ENCODE measurements around the gene CACNA1C.

Gene CACNA1C

GRCh38 chr12:2136901-2137300 lies 84.1 kb downstream of the CACNA1C start:
- in situ Hi-C loops (cut with MboI; ENCODE audit: low sequenced_read_pairs), result no loop called here

DNA sequence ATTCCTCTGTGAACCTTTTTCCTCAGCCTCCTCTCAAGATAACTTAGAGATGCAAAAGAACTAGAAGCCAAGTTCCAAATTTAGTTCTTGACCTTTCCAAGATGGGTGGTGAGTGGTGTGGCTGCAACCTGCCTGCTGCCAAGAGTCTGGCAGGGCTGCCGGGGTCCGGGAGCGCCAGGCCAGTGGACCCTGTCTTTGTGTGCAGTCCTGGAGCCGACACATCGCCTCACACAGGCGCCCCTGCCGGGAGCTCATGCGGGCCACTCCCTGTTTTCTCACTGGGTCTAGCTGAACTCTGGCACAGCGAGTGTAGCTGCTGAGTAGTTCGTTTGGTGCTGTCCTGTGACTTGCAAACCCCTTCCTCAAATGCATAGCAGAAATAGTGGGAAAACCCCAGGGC lies 84.9 kb downstream of the CACNA1C start:
- in situ Hi-C loops (cut with MboI; ENCODE audit: low sequenced_read_pairs), result no loop called here

- in situ Hi-C loops (cut with MboI; ENCODE audit: low sequenced_read_pairs), result no loop called here
Observed at GRCh38 chr12:2138294-2138693, 85.5 kb downstream of the CACNA1C start.

DNA sequence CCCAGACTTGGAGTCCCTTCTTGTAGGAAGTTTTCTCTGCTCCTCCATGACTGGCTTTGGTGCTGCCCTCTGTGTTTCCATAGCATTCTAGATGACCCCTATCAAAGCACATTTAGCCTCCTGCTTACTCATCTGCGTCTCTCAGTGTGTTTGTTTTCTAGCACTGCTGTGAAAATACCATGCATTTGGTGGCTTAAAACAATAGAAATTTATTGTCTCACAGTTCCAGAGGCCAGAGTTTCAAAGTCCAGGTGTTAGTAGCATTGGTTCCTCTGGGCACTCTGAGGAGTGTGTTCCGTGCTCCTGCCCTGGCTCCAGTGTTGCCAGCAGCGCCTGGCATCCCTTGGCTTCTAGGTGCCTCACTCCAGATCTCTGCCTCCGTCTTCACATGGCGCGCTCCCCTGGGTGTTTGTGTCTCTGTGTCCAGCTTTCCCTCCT lies 86.1 kb downstream of the CACNA1C start:
- in situ Hi-C loops (cut with MboI; ENCODE audit: low sequenced_read_pairs), result no loop called here

DNA sequence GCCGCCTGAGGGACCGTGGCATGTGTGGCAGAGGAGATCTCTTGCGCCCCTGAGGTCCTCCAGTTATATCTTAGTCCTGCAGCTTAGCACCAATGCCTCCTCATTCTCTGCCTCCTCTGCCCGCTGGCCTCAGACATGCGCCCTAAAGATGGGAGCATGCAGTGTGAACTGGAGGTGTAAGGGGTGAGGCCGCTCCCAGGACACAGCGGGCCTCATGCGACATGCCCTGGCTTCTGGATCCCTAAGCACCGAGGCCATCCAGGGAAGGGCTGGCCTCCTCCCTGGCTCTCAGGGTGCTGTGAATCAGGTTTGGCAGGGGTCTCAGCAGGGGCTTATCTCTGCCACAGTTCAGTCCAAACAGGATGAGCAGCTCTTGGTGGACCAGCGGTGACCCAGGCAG lies 86.9 kb downstream of the CACNA1C start:
- in situ Hi-C loops (cut with MboI; ENCODE audit: low sequenced_read_pairs), result no loop called here

DNA sequence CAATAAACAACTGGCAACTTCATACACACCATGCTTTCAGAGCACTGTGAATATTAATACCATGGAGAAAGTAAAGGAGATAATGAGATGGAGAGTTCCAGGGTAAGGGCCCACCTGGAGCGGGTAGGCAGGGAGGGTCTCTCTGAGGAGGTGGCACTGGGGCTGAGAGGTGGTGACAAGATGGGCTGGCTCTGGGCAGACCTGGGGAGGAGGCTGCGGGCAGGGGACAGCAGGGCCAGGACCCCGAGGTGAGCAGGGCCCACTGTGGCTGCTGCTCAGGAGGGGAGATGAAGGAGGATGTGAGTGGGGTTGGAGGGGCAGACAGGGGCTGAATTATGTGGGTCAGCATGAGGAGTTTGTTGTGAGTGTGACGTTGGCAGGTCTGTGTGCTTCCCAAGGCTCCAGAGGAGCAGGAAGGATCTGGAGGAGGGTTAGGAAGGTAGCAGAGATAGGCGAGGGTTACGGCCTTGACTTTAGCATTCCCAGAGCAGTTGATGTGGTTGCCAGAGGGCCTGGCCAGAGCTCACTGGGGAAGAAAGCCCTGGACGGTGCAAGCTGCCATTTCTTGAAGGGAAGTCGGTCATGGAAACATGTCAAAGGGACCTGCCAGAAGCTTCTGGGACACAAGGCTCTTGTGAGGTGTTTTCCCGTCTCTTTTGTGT lies 88.2 kb downstream of the CACNA1C start:
- in situ Hi-C loops (cut with MboI; ENCODE audit: low sequenced_read_pairs), result no loop called here

DNA sequence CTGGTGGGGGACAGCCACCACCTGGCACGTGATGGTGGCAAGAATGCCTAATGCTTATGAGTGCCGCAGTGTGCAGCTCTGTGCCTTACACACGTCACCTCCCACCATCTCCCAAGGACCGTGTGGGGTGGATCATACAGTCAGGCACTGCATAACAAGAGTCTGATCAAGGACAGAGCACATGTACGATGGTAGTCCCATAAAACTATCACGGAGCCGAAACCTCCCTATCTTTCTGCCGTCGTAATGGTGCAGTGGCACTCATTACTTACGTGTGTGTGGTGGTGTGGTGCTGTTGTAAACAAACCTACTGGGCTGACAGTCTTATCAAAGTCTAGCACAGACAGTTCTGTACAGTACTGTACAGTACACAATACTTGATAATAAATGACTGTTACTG lies 89.3 kb downstream of the CACNA1C start:
- in situ Hi-C loops (cut with MboI; ENCODE audit: low sequenced_read_pairs), result no loop called here

- in situ Hi-C loops (cut with MboI; ENCODE audit: low sequenced_read_pairs), result no loop called here
Observed at GRCh38 chr12:2144951-2145350, 92.2 kb downstream of the CACNA1C start.

DNA sequence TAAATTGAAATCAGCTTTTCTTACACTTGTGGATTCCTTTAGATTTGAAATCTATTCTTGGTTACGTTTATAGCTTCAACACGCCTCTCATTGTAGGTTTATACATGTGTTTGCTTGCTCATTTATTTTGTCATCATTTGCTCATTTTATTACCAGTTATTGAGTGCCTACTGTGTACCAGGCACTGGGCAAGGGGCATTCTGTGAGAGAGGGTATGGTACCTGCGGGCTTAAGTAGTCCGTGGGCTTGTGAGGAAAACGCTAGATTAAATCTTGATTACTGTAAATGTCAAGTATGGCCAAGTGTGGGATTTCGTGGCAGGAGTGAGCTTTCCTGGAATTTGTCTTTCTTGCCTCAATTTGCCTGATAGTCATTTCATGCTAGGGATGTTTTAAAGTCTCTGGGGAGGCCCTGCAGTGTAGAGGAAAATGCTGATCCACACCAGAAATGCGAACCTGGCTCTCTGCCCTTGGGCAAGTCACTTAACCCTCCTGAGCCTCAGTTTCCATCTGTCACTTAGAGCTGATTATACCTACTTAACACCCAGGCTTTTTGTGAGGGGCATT lies 92.7 kb downstream of the CACNA1C start:
- in situ Hi-C loops (cut with MboI; ENCODE audit: low sequenced_read_pairs), result no loop called here

- in situ Hi-C loops (cut with MboI; ENCODE audit: low sequenced_read_pairs), result no loop called here
Observed at GRCh38 chr12:2147335-2147734, 94.5 kb downstream of the CACNA1C start.

DNA sequence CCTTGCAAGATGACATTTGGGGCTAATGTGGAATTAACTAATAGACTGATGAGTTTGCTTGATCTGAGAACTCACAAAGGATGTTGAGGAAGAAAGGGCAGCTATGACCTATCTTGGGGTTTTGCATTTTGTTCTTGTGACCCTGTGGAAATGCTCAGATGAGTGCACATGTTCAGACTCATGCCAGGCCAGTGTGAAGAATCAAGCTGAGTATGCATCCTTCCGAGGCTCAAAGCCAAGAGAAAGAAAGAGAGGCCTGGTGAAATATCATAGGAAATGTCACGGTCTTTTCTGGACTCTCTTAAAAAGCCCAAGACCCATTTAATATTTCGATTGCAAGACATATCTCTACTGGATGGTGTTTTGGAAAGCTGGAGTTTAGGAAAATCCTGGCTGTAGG lies 96.3 kb downstream of the CACNA1C start:
- in situ Hi-C loops (cut with MboI; ENCODE audit: low sequenced_read_pairs), result no loop called here

DNA sequence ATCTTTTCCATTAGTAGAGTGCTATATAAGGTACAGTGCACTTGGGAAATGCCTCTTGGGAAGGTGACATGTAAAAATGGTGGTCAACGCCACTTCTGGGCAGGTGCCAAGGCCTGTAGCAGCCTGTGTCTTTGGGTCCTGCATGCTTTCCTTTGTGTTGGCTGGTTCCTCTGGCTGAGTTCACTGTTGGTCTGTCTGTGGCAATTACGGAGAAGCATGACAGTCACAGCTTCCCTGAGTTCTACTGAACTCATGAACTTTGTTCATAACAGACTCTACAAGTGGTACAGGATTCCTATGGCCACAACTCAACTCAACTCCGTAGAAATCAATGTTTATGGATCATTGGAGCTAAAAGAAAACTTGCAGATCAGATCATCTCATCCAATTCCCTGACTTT lies 98.0 kb downstream of the CACNA1C start:
- in situ Hi-C loops (cut with MboI; ENCODE audit: low sequenced_read_pairs), result no loop called here

DNA sequence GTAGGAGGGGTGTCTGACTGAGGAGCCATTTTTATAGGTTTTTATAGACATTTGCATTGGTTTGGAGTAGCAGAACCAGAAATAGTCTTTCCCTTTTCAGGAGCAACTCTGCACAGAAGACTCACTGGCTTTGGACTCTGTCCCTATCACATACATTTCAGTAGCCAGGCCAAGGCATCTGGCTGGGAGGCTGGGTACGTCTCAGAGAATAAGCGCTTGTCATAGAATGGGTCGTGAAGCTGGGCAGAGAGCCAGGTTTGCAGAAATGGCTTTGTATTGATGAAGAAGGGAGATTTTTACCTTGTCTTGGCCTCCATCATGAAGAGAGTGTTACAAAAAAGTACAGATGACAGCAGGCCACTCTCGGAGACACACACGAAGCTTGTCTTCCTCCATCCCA lies 98.6 kb downstream of the CACNA1C start:
- in situ Hi-C loops (cut with MboI; ENCODE audit: low sequenced_read_pairs), result no loop called here

GRCh38 chr12:2152134-2152533 lies 99.3 kb downstream of the CACNA1C start:
- in situ Hi-C loops (cut with MboI; ENCODE audit: low sequenced_read_pairs), result no loop called here

DNA sequence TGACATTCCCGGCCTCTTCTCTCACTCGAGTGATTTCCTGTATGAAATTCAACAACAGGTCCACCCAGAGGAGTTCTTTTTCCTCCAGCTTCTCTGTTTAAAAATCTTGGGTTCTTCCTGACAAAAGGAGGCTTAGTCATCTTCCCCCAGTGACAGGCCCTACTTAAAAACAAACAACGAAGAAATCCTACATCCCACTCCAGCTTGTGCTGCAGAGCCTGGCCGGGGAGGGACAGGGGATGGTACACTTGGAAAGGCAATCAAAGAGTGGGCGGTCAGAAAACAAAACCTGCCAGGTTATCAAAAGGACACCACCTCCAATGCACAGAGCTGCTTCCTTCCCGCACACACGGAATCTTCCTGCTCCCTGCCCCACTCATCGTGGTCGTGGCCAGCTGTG lies 101.3 kb downstream of the CACNA1C start:
- in situ Hi-C loops (cut with MboI; ENCODE audit: low sequenced_read_pairs), result no loop called here

- in situ Hi-C loops (cut with MboI; ENCODE audit: low sequenced_read_pairs), result no loop called here
Observed at GRCh38 chr12:2154521-2154920, 101.7 kb downstream of the CACNA1C start.

- in situ Hi-C loops (cut with MboI; ENCODE audit: low sequenced_read_pairs), result no loop called here
Observed at GRCh38 chr12:2156333-2156732, 103.5 kb downstream of the CACNA1C start.

GRCh38 chr12:2160043-2160442 lies 107.3 kb downstream of the CACNA1C start:
- in situ Hi-C loops (cut with MboI; ENCODE audit: low sequenced_read_pairs), result no loop called here

GRCh38 chr12:2161473-2161872 lies 108.7 kb downstream of the CACNA1C start:
- in situ Hi-C loops (cut with MboI; ENCODE audit: low sequenced_read_pairs), result no loop called here

- in situ Hi-C loops (cut with MboI; ENCODE audit: low sequenced_read_pairs), result no loop called here
Observed at GRCh38 chr12:2163177-2163941, 110.6 kb downstream of the CACNA1C start.

- in situ Hi-C loops (cut with MboI; ENCODE audit: low sequenced_read_pairs), result no loop called here
Observed at GRCh38 chr12:2165021-2165420, 112.2 kb downstream of the CACNA1C start.

DNA sequence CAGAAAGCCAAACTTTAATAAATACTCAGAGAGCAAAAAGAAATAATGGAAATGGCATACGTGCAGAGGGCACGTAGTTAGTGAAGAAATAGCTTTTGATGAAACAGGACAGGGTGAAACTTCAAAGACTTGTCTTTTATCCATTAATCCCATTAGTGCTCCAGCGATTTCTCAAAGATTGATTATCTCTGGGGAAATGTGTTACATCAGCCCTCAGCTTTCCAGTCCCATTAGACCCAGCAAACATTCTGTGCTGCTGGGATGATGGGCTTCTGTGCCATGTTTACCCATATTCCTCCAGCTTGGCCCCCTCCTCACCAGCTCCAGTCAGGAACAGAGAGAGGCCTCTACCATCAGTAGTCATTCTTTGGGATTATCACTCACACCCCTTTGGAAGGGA lies 113.1 kb downstream of the CACNA1C start:
- in situ Hi-C loops (cut with MboI; ENCODE audit: low sequenced_read_pairs), result no loop called here

Measured in hTERT RPE-1 (cell line).